PC-9 (cell line): ENCODE results near the gene GPD2. TPM values are rescaled to one million over a fixed set of nuclear protein-coding genes. Genes with fewer than 3 reads are reported as not detected.
"Not testable (repeated sequence)": the region's sequence is repeated elsewhere in the genome, so short reads cannot be mapped to it uniquely, and the experiment has no call there.

Experiments used
- BruUV-seq: library from RNA; stranded (reverse); fragments of 400-500 nt; replicated peaks from 2 replicates; lab custom pipeline; 2021; lab: Mats Ljungman, UMichigan
- CTCF ChIA-PET: fragments of 300-600 bp; sonication (Branson Sonifier 250); formaldehyde crosslinking; loops from one replicate; lab custom pipeline; 2022; ENCODE audit warnings: antibody characterized with exemption; lab: Charles Lee
- POLR2A ChIA-PET: fragments of 300-600 bp; sonication (Branson Sonifier 250); formaldehyde crosslinking; loops from one replicate; lab custom pipeline; 2022; ENCODE audit warnings: antibody characterized with exemption; ENCODE audit not compliant: unreplicated experiment; lab: Charles Lee
- DNase-seq, 2 experiments: peaks; one replicate each; pipeline versions ENCODE4 v3.0.0 to v3.0.0-alpha.2; 2015 to 2022; ENCODE audit warnings: mixed read lengths in 1 of 2
- H2AFZ ChIP-seq: fragments of 200-600 bp; sonication (generic); 2 replicates; pipeline ENCODE4 v1.8.1; 2017; ENCODE audit warnings: antibody characterized with exemption
- H3F3A ChIP-seq: fragments of 200-600 bp; sonication (generic); 2 replicates; pipeline ENCODE4 v1.8.1; 2017; ENCODE audit warnings: antibody characterized with exemption, mild to moderate bottlenecking, low read depth; ENCODE audit not compliant: insufficient read depth
- H3K27ac ChIP-seq: fragments of 200-600 bp; sonication (generic); 2 replicates; pipeline ENCODE4 v1.6.1; 2016; ENCODE audit warnings: mixed run types
- H3K27me3 ChIP-seq: fragments of 200-600 bp; sonication (generic); 2 replicates; pipeline ENCODE4 v1.6.1; 2016; ENCODE audit warnings: low read depth, mixed run types; ENCODE audit not compliant: insufficient read depth
- H3K36me3 ChIP-seq: fragments of 200-600 bp; sonication (generic); 2 replicates; pipeline ENCODE4 v1.6.1; 2016; ENCODE audit warnings: low read depth, mixed run types
- H3K4me1 ChIP-seq: fragments of 200-600 bp; sonication (generic); replicated peaks from 2 replicates; pipeline ENCODE4 v1.6.1; 2016; ENCODE audit warnings: mixed run types; ENCODE audit not compliant: insufficient read depth
- H3K4me2 ChIP-seq: fragments of 200-600 bp; sonication (generic); 2 replicates; pipeline ENCODE4 v1.6.1; 2017; ENCODE audit warnings: mixed run types
- H3K4me3 ChIP-seq: fragments of 200-600 bp; sonication (generic); 2 replicates; pipeline ENCODE4 v1.6.1; 2016; ENCODE audit warnings: mixed run types
- H3K79me2 ChIP-seq: fragments of 200-600 bp; sonication (generic); 2 replicates; pipeline ENCODE4 v1.6.1; 2017; ENCODE audit warnings: low read depth, mixed run types
- H3K9me2 ChIP-seq: fragments of 200-600 bp; sonication (generic); 2 replicates; pipeline ENCODE4 v1.8.1; 2017; ENCODE audit warnings: mild to moderate bottlenecking; ENCODE audit not compliant: insufficient read depth
- H3K9me3 ChIP-seq: fragments of 200-600 bp; sonication (generic); 2 replicates; pipeline ENCODE4 v1.8.1; 2016; ENCODE audit warnings: low read depth; ENCODE audit not compliant: insufficient read depth
- H4K20me1 ChIP-seq: fragments of 200-600 bp; sonication (generic); 2 replicates; pipeline ENCODE4 v1.8.1; 2017; ENCODE audit not compliant: insufficient read depth
- EZH2 ChIP-seq: fragments of 200-600 bp; sonication (generic); IDR thresholded peaks from 2 replicates; pipeline ENCODE4 v1.8.0; 2017; ENCODE audit warnings: antibody characterized with exemption, low read depth
- intact Hi-C: fragments of 100-400 bp; cut with micrococcal nuclease; formaldehyde crosslinking; loops from one replicate; pipeline ENCODE4 v1.10.0; 2022; ENCODE audit not compliant: unreplicated experiment
- total RNA-seq: library from RNA; stranded (reverse); gene quantifications from 2 replicates; pipeline ENCODE4 v1.2.3, GENCODE V29; 2021
- TF ChIP-seq, protein P1 (sequence below): fragments of 200-600 bp; sonication (generic); conservative IDR thresholded peaks from 2 replicates; pipeline ENCODE4 v1.6.1; 2017; ENCODE audit warnings: mixed run types, antibody characterized with exemption, mild to moderate bottlenecking, moderate library complexity

Gene GPD2
- total RNA-seq, 1 experiment from 2014 or later: 47.1 TPM

DNA sequence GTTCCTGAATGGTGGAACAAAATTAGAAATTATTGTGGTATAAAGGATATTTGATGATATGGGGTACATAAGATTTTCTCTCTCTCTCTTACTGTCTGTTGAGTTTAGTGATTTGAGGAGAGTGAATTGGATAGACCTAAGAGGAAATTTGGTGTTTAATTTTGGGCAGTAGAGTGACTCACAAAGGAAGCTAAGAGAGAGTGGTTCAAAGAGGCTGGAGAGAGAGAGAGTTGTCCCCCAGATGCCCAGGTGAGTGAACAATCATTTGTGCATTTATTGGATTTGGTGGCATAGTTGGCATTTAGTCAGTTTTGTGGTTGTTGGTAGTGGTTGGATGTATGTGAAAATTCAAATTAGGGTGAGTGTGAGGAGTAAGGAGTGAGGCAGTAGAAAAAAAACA lies 56.8 kb downstream of the GPD2 start:
- peak in 1 of 2 experiments; percentile 44 for DNase-seq
- no peak overlapping the region for H2AFZ ChIP-seq
- ChIA-PET POLR2A (no interaction called here), CTCF (no interaction called here)
- no peaks in the 10 kb centered on the region for H3K79me2 ChIP-seq
- TF ChIP-seq EZH2: no peak
- TF ChIP-seq, protein P1, sequence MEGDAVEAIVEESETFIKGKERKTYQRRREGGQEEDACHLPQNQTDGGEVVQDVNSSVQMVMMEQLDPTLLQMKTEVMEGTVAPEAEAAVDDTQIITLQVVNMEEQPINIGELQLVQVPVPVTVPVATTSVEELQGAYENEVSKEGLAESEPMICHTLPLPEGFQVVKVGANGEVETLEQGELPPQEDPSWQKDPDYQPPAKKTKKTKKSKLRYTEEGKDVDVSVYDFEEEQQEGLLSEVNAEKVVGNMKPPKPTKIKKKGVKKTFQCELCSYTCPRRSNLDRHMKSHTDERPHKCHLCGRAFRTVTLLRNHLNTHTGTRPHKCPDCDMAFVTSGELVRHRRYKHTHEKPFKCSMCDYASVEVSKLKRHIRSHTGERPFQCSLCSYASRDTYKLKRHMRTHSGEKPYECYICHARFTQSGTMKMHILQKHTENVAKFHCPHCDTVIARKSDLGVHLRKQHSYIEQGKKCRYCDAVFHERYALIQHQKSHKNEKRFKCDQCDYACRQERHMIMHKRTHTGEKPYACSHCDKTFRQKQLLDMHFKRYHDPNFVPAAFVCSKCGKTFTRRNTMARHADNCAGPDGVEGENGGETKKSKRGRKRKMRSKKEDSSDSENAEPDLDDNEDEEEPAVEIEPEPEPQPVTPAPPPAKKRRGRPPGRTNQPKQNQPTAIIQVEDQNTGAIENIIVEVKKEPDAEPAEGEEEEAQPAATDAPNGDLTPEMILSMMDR: no peak
- no peaks in the 10 kb centered on the region for H4K20me1 ChIP-seq
- no TSS peak for BruUV-seq
- H3K9me3 ChIP-seq: no peaks in the 10 kb centered on the region
- H3K27ac ChIP-seq: no peak overlapping the region
- no peaks in the 10 kb centered on the region for H3K9me2 ChIP-seq
- no peaks in the 10 kb centered on the region for H3K27me3 ChIP-seq
- no peak overlapping the region for H3K4me3 ChIP-seq
- peak overlapping the region; percentile 18; the same call in 1 of the 2 replicates for H3K4me2 ChIP-seq
- peaks cover 10% of the 10 kb centered on the region for H3K4me1 ChIP-seq
- intact Hi-C loops: no loop called here
- H3K36me3 ChIP-seq: no peaks in the 10 kb centered on the region; the same call in 1 of the 2 replicates
- H3F3A ChIP-seq: no peaks in the 10 kb centered on the region; the same call in 1 of the 2 replicates

DNA sequence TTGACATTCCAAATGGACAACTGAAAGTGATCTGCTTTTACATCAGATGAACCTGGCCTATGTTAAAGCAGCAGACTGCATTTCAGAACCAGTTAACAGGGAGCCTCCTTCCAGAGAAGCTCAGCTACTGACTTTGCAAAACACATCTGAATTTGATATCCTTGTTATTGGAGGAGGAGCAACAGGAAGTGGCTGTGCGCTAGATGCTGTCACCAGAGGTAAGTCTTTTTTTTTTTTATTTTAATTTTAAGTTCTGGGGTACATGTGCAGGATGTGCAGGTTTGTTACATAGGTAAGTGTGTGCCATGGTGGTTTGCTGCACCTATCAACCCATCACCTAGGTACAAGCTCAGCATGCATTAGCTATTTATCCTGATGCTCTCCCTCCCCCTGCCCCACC lies 59.8 kb downstream of the GPD2 start:
- H3K4me2 ChIP-seq, intact Hi-C loops, H3K27ac ChIP-seq, H3K9me2 ChIP-seq, BruUV-seq, H2AFZ ChIP-seq, H4K20me1 ChIP-seq, H3K27me3 ChIP-seq, H3F3A ChIP-seq, CTCF ChIA-PET, H3K79me2 ChIP-seq, H3K36me3 ChIP-seq, DNase-seq, H3K9me3 ChIP-seq, H3K4me3 ChIP-seq: not testable (repeated sequence)
- POLR2A ChIA-PET: interaction anchor here (0.6 kb wide), 1 partner anchor 20 kb away, joined by 3 read pairs; no protein-coding TSS in a partner anchor
- peaks cover 10% of the 10 kb centered on the region for H3K4me1 ChIP-seq

DNA sequence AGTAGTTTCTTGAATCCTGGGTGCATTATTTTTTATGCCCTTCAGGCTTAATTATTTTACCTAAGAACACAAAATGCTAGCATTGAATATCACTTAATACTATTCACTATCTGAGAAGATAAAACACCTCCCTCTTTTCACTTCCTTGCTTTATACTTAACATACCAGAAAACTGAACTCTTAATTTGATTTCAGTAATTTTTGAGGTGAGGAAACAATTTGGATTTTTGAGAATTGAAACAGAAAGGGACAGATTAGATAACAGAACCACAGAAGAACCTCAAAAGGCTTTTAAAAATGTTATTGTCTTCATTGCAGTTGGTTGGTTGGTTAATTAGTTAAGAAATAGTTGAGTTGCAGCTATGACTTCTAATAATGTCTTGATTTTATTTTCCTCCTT lies 69.5 kb downstream of the GPD2 start:
- Histone ChIP-seq H3F3A (no peaks in the 10 kb centered on the region), H3K79me2 (no peaks in the 10 kb centered on the region), H3K4me1 (no peaks in the 10 kb centered on the region), H3K36me3 (no peaks in the 10 kb centered on the region), H3K27ac (no peak overlapping the region), H3K27me3 (no peaks in the 10 kb centered on the region), H4K20me1 (no peaks in the 10 kb centered on the region), H3K9me2 (no peaks in the 10 kb centered on the region), H3K4me2 (no peak overlapping the region), H3K9me3 (no peaks in the 10 kb centered on the region), H2AFZ (no peak overlapping the region), H3K4me3 (no peak overlapping the region)
- POLR2A ChIA-PET: no interaction called here
- CTCF ChIA-PET: no interaction called here
- BruUV-seq: no TSS peak
- TF ChIP-seq, protein P1: no peak
- TF ChIP-seq EZH2: no peak
- intact Hi-C loops: no loop called here
- DNase-seq: no peak

DNA sequence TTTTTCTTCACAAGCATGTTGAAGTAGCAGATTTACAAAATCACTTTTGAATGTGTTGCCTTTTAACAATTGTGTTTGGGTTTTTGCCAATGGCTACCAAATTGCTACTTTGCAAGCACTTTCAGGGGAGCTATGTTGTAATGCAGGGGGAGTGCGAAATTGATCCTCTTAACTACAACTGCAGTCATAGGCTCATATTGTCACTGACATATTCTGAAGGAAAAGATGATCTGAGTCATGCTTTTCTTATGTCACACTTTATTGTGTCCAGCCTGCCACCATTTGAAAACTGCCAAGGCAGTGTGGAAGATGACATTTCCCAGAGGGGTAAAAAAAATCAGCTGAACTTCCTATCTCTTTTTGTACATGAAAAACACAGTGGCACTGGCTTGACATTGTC lies 74.9 kb downstream of the GPD2 start:
- H2AFZ ChIP-seq: no peak overlapping the region
- intact Hi-C loops: no loop called here
- no peak for TF ChIP-seq EZH2
- TF ChIP-seq, protein P1: no peak
- H3F3A ChIP-seq: no peaks in the 10 kb centered on the region
- no peaks in the 10 kb centered on the region for H3K79me2 ChIP-seq
- H3K27me3 ChIP-seq: no peaks in the 10 kb centered on the region
- CTCF ChIA-PET: no interaction called here
- no peak overlapping the region for H3K4me2 ChIP-seq
- no peaks in the 10 kb centered on the region for H4K20me1 ChIP-seq
- BruUV-seq: no TSS peak
- no peaks in the 10 kb centered on the region for H3K36me3 ChIP-seq
- no peak overlapping the region for H3K4me3 ChIP-seq
- no peaks in the 10 kb centered on the region for H3K9me3 ChIP-seq
- no peaks in the 10 kb centered on the region for H3K4me1 ChIP-seq
- no peaks in the 10 kb centered on the region for H3K9me2 ChIP-seq
- POLR2A ChIA-PET: no interaction called here
- DNase-seq: no peak
- H3K27ac ChIP-seq: no peak overlapping the region
